H1 (cell line): ENCODE measurements around the gene CRYGA. TPM values are rescaled to one million over a fixed set of nuclear protein-coding genes. Genes with fewer than 3 reads are reported as not detected.

Source experiments
- CTCF ChIA-PET: fragments of 300-600 bp; sonication (Branson Sonifier 250); formaldehyde crosslinking; loops from one replicate; lab custom pipeline; 2021; ENCODE audit not compliant: partially characterized antibody; lab: Charles Lee
- POLR2A ChIA-PET: fragments of 300-600 bp; sonication (Branson Sonifier 250); formaldehyde crosslinking; loops from one replicate; lab custom pipeline; 2021; ENCODE audit warnings: inconsistent platforms; ENCODE audit not compliant: partially characterized antibody; lab: Charles Lee
- DNase-seq, 2 experiments: peaks; one replicate each; pipeline versions ENCODE4 v3.0.0 to v3.0.0-alpha.2; 2010 to 2022; ENCODE audit warnings: low spot score in 2 of 2, low read depth in 1 of 2, mixed read lengths in 1 of 2
- FAIRE-seq: peaks from 2 replicates; lab custom pipeline; 2011; peaks lifted over from hg19 to GRCh38; lab: Jason Lieb, UNC
- H2AFZ ChIP-seq: 2 replicates; pipeline ENCODE4 v1.8.1; 2012; ENCODE audit warnings: low read length, inconsistent platforms
- H2AK5ac ChIP-seq: 2 replicates; pipeline ENCODE4 v1.6.1; 2013; ENCODE audit warnings: low read depth, low read length
- H2BK120ac ChIP-seq: replicated peaks from 2 replicates; pipeline ENCODE3; 2013; ENCODE audit warnings: low read depth, low read length, inconsistent platforms
- H2BK12ac ChIP-seq: 2 replicates; pipeline ENCODE4 v1.6.1; 2013; ENCODE audit warnings: low read depth, low read length
- H2BK15ac ChIP-seq: 2 replicates; pipeline ENCODE4 v1.6.1; 2013; ENCODE audit warnings: low read length
- H2BK20ac ChIP-seq: 2 replicates; pipeline ENCODE4 v1.6.1; 2013; ENCODE audit warnings: low read length
- H2BK5ac ChIP-seq: 2 replicates; pipeline ENCODE4 v1.6.1; 2013; ENCODE audit warnings: low read depth, low read length
- H3K14ac ChIP-seq: 2 replicates; pipeline ENCODE4 v1.6.1; 2013; ENCODE audit warnings: inconsistent platforms; ENCODE audit not compliant: insufficient read length
- H3K18ac ChIP-seq: 2 replicates; pipeline ENCODE4 v1.6.1; 2013; ENCODE audit warnings: low read length; ENCODE audit errors: extremely low read depth
- H3K23ac ChIP-seq: 2 replicates; pipeline ENCODE4 v1.6.1; 2013; ENCODE audit warnings: inconsistent platforms; ENCODE audit not compliant: insufficient read length
- H3K23me2 ChIP-seq: 2 replicates; pipeline ENCODE4 v1.6.1; 2013; ENCODE audit warnings: low read depth, low read length
- H3K27ac ChIP-seq: 2 replicates; pipeline ENCODE4 v1.6.1; 2011; ENCODE audit warnings: low read depth, low read length, inconsistent platforms
- H3K27me3 ChIP-seq, 4 experiments: replicated peaks in 1 of 4; 1 replicate in 1 of 4; 2 replicates in 3 of 4; pipeline versions ENCODE4 v1.6.1 to v1.8.1; 2011 to 2013; ENCODE audit warnings: low read length in 3 of 4, mild to moderate bottlenecking in 3 of 4, inconsistent platforms in 2 of 4, mixed read lengths in 2 of 4, moderate library complexity in 1 of 4; ENCODE audit not compliant: control insufficient read depth in 3 of 4, insufficient read depth in 3 of 4; ENCODE audit errors: extremely low read depth in 1 of 4
- H3K36me3 ChIP-seq, 4 experiments: 2 replicates each; pipeline versions ENCODE4 v1.6.1 to v1.8.1; 2011 to 2013; ENCODE audit warnings: mild to moderate bottlenecking in 4 of 4, low read length in 3 of 4, moderate library complexity in 2 of 4, control low read depth in 1 of 4, inconsistent platforms in 1 of 4; ENCODE audit not compliant: insufficient read depth in 4 of 4, control insufficient read depth in 2 of 4
- H3K4ac ChIP-seq: replicated peaks from 2 replicates; pipeline ENCODE3; 2013; ENCODE audit warnings: low read length, low read depth, mixed read lengths, inconsistent platforms; ENCODE audit not compliant: insufficient read length
- H3K4me1 ChIP-seq, 4 experiments: replicated peaks in 1 of 4; 1 replicate in 1 of 4; 2 replicates in 3 of 4; pipeline versions ENCODE4 v1.6.1 to v1.8.1; 2011 to 2013; ENCODE audit warnings: low read length in 3 of 4, inconsistent platforms in 2 of 4, mixed read lengths in 1 of 4; ENCODE audit not compliant: insufficient read depth in 4 of 4, control insufficient read depth in 3 of 4
- H3K4me2 ChIP-seq, 2 experiments: 2 replicates each; pipeline versions ENCODE4 v1.6.1 to v1.8.1; 2011 to 2013; ENCODE audit warnings: low read depth in 2 of 2, low read length in 2 of 2, control low read depth in 1 of 2, inconsistent platforms in 1 of 2, mild to moderate bottlenecking in 1 of 2; ENCODE audit not compliant: insufficient read depth in 1 of 2
- H3K4me3 ChIP-seq, 4 experiments: fragments of 200-600, 300-600 bp in 1 of 4; sonication (generic), shearing (Covaris generic), sonication (Bioruptor Twin) in 1 of 4; 2 replicates each; pipeline versions ENCODE4 v1.5.1 to v1.8.1; 2011 to 2016; ENCODE audit warnings: low read length in 4 of 4, low read depth in 3 of 4, control low read depth in 2 of 4, inconsistent platforms in 2 of 4, mild to moderate bottlenecking in 2 of 4, mixed read lengths in 1 of 4, moderate library complexity in 1 of 4; ENCODE audit not compliant: insufficient read depth in 2 of 4; ENCODE audit errors: extremely low read depth in 1 of 4
- H3K56ac ChIP-seq: replicated peaks from 2 replicates; pipeline ENCODE3; 2013; ENCODE audit warnings: low read depth, mild to moderate bottlenecking, mixed read lengths, low read length, inconsistent platforms; ENCODE audit not compliant: insufficient read length
- H3K79me1 ChIP-seq: 2 replicates; pipeline ENCODE4 v1.6.1; 2013; ENCODE audit warnings: low read depth, low read length, control low read depth
- H3K79me2 ChIP-seq, 2 experiments: 2 replicates each; pipeline versions ENCODE4 v1.6.1 to v1.8.1; 2012 to 2013; ENCODE audit warnings: low read length in 2 of 2, mild to moderate bottlenecking in 2 of 2, inconsistent platforms in 1 of 2; ENCODE audit not compliant: insufficient read depth in 2 of 2, control insufficient read depth in 1 of 2
- H3K9ac ChIP-seq, 4 experiments: replicated peaks in 1 of 4; 1 replicate in 1 of 4; 2 replicates in 3 of 4; pipeline versions ENCODE4 v1.6.1 to v1.8.1; 2011 to 2013; ENCODE audit warnings: low read depth in 3 of 4, low read length in 3 of 4, control low read depth in 2 of 4, mild to moderate bottlenecking in 2 of 4, moderate library complexity in 2 of 4, inconsistent platforms in 1 of 4; ENCODE audit errors: extremely low read depth in 1 of 4
- H3K9me3 ChIP-seq, 2 experiments: 2 replicates each; pipeline versions ENCODE4 v1.6.1 to v1.8.1; 2012 to 2013; ENCODE audit warnings: mild to moderate bottlenecking in 2 of 2, moderate library complexity in 2 of 2, control low read depth in 1 of 2, inconsistent platforms in 1 of 2, low read depth in 1 of 2, low read length in 1 of 2, mixed read lengths in 1 of 2; ENCODE audit not compliant: insufficient read depth in 2 of 2
- H4K20me1 ChIP-seq, 2 experiments: replicated peaks in 1 of 2; 2 replicates each; pipeline versions ENCODE3 to v1.8.1; 2011 to 2013; ENCODE audit warnings: inconsistent platforms in 2 of 2, low read length in 2 of 2, mild to moderate bottlenecking in 1 of 2; ENCODE audit not compliant: insufficient read depth in 2 of 2, control insufficient read depth in 1 of 2
- H4K5ac ChIP-seq: 2 replicates; pipeline ENCODE4 v1.6.1; 2013; ENCODE audit warnings: low read length, low read depth, mixed read lengths, inconsistent platforms; ENCODE audit not compliant: insufficient read length
- H4K8ac ChIP-seq: 2 replicates; pipeline ENCODE4 v1.8.0; 2013; ENCODE audit warnings: mild to moderate bottlenecking, moderate library complexity, low read length, inconsistent platforms; ENCODE audit not compliant: insufficient read depth; ENCODE audit errors: extremely low read depth
- H4K91ac ChIP-seq: replicated peaks from 2 replicates; pipeline ENCODE3; 2013; ENCODE audit warnings: low read length, mixed read lengths, inconsistent platforms; ENCODE audit not compliant: insufficient read length
- BRCA1 ChIP-seq: IDR thresholded peaks from 2 replicates; pipeline ENCODE4 v1.6.1; 2012; ENCODE audit warnings: low read depth, low read length, improper control_type of control experiment
- EZH2 ChIP-seq: fragments of 200-600 bp; sonication (generic); IDR thresholded peaks from 2 replicates; pipeline ENCODE4 v1.7.1; 2012; ENCODE audit warnings: low read depth, mild to moderate bottlenecking, moderate library complexity, low read length, inconsistent platforms; ENCODE audit not compliant: severe bottlenecking
- FOSL1 ChIP-seq: IDR thresholded peaks from 2 replicates; pipeline ENCODE4 v1.6.1; 2011; ENCODE audit warnings: mild to moderate bottlenecking, low read depth, low read length, moderate library complexity; ENCODE audit not compliant: insufficient read depth
- HDAC6 ChIP-seq: IDR thresholded peaks from one replicate; pipeline ENCODE4 v1.7.1; 2012; ENCODE audit warnings: low read depth, mild to moderate bottlenecking, inconsistent platforms, low read length, moderate library complexity
- POLR2AphosphoS5 ChIP-seq: IDR thresholded peaks from 2 replicates; pipeline ENCODE4 v1.6.1; 2011; ENCODE audit warnings: low read depth, low read length
- RXRA ChIP-seq: IDR thresholded peaks from 2 replicates; pipeline ENCODE4 v1.6.1; 2011; ENCODE audit warnings: low read depth, mild to moderate bottlenecking, low read length, moderate library complexity; ENCODE audit not compliant: insufficient read depth
- SAP30 ChIP-seq: fragments of 300-600 bp; sonication (generic); IDR thresholded peaks from 2 replicates; pipeline ENCODE4 v1.7.1; 2012; ENCODE audit warnings: low read length, moderate library complexity, mild to moderate bottlenecking, inconsistent platforms; ENCODE audit not compliant: insufficient read depth, insufficient replicate concordance
- SIX5 ChIP-seq: IDR thresholded peaks from 2 replicates; pipeline ENCODE4 v1.6.1; 2011; ENCODE audit warnings: mild to moderate bottlenecking, low read depth, low read length
- SP2 ChIP-seq: IDR thresholded peaks from 2 replicates; pipeline ENCODE4 v1.6.1; 2012; ENCODE audit warnings: mild to moderate bottlenecking, low read length, inconsistent platforms
- SUZ12 ChIP-seq: fragments of 200-600 bp; sonication (generic); IDR thresholded peaks from 2 replicates; pipeline ENCODE4 v1.6.1; 2012; ENCODE audit warnings: mild to moderate bottlenecking, inconsistent platforms, low read length, moderate library complexity, mixed read lengths
- TAF1 ChIP-seq: IDR thresholded peaks from 2 replicates; pipeline ENCODE4 v1.6.1; 2011; ENCODE audit warnings: mild to moderate bottlenecking, low read depth, low read length
- TAF7 ChIP-seq: optimal IDR thresholded peaks from 2 replicates; pipeline ENCODE3; 2011; ENCODE audit warnings: low read depth, mild to moderate bottlenecking, inconsistent platforms, low read length, moderate library complexity, borderline replicate concordance
- WGBS, 2 experiments: shearing (Covaris generic) in 1 of 2; methylation state at CpG; one replicate each; pipeline versions ENCODE4 v1.1.6 to v1.1.7; 2013 to 2015; ENCODE audit warnings: low lambda C conversion rate in 2 of 2, mixed read lengths in 2 of 2, inconsistent platforms in 1 of 2, low coverage in 1 of 2, missing lambda C conversion rate in 1 of 2; ENCODE audit not compliant: insufficient replicate concordance in 2 of 2, insufficient coverage in 1 of 2, insufficient read length in 1 of 2; ENCODE audit errors: extremely low coverage in 1 of 2, missing lambda C conversion rate in 1 of 2; 5-methylcytosine and 5-hydroxymethylcytosine counted together
- polyA plus RNA-seq, 7 experiments: library from polyadenylated mRNA; depleted of rRNA in 3 of 7; stranded (reverse) in 5 of 7; unstranded in 2 of 7; fragments of >200 nt in 5 of 7; fragments of 200-250 nt in 2 of 7; gene quantifications; 1 replicate in 5 of 7; 2 replicates in 1 of 7; 4 replicates in 1 of 7; pipeline versions ENCODE4 v1.2.1 to v1.2.3, GENCODE V29; 2011 to 2013; ENCODE audit warnings: missing spikeins in 2 of 7, mixed read lengths in 2 of 7
- total RNA-seq: library from RNA; stranded (reverse); fragmentation: NEBNext Ultra II Directional; extraction: Animal tissue kit (Norgen Biotek cat#: 25700); gene quantifications from 2 replicates; pipeline ENCODE4 v1.2.1, GENCODE V29; 2021
- TF ChIP-seq, protein P1 (sequence below): IDR thresholded peaks from 2 replicates; pipeline ENCODE4 v1.6.1; 2012; ENCODE audit warnings: low read length, inconsistent platforms

Gene CRYGA
- total and polyA plus RNA-seq, 2 of the 8 experiments (the other 6 are each of a cell fraction or from before 2014, with no cell fraction given) = not detected

DNA sequence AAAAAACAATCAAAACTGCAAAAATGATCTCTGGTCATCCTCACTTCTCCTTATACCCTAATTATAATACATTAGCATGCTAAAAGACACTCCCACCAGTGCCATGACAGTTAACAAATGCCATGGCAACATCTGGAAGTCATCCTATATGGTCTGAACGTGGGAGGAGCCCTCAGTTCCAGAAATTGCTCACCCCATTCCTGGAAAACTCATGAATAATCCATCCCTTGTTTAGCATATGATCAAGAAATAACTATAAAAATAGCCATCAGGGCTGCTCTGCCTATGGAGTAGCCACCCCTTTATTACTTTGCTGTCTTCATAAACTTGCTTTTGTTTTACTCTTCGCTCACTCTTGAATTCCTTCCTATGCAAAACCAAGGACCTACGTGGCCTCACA is 32.1 kb upstream of the CRYGA start:
- H2AFZ ChIP-seq = no peak overlapping the region
- no peak overlapping the region for H3K4ac ChIP-seq
- POLR2A ChIA-PET = no interaction called here
- H3K36me3 ChIP-seq = no peaks in the 10 kb centered on the region
- DNase-seq = no peak
- CTCF ChIA-PET = interaction anchor here (0.7 kb wide), 1 partner anchor 132 kb away, joined by 3 read pairs; no protein-coding TSS in a partner anchor
- no peak overlapping the region for H3K9ac ChIP-seq
- H4K20me1 ChIP-seq = no peaks in the 10 kb centered on the region
- H4K5ac ChIP-seq = no peak overlapping the region
- H2AK5ac ChIP-seq = no peak overlapping the region
- H3K14ac ChIP-seq = no peak overlapping the region
- H2BK15ac ChIP-seq = no peak overlapping the region
- H4K91ac ChIP-seq = no peak overlapping the region
- no peak overlapping the region for H4K8ac ChIP-seq
- H3K4me3 ChIP-seq = no peak overlapping the region
- WGBS, 2 experiments = 82% methylated on average over 3 of the region's 3 CpGs; no CpG with 5 or more reads in 1 of the 2 experiments
- no peak overlapping the region for H3K27ac ChIP-seq
- H3K79me2 ChIP-seq = no peaks in the 10 kb centered on the region
- no peaks in the 10 kb centered on the region; the same call in 1 of the 2 replicates for H3K23me2 ChIP-seq
- no peaks in the 10 kb centered on the region for H3K27me3 ChIP-seq
- H3K4me1 ChIP-seq = no peaks in the 10 kb centered on the region
- H3K79me1 ChIP-seq = no peaks in the 10 kb centered on the region
- no peak for FAIRE-seq
- no peak overlapping the region for H2BK120ac ChIP-seq
- H3K9me3 ChIP-seq = no peaks in the 10 kb centered on the region
- no peak overlapping the region for H3K4me2 ChIP-seq
- no peak overlapping the region for H3K23ac ChIP-seq
- no peak overlapping the region for H3K56ac ChIP-seq
- H2BK20ac ChIP-seq = peak overlapping the region; percentile 43; the same call in 1 of the 2 replicates
- no peak overlapping the region for H2BK12ac ChIP-seq
- no peak overlapping the region for H2BK5ac ChIP-seq
- H3K18ac ChIP-seq = no peak overlapping the region
- no peak for TF ChIP-seq FOSL1
- TF ChIP-seq SUZ12 = no peak
- no peak for TF ChIP-seq POLR2AphosphoS5
- TF ChIP-seq SP2 = no peak
- TF ChIP-seq, protein P1, sequence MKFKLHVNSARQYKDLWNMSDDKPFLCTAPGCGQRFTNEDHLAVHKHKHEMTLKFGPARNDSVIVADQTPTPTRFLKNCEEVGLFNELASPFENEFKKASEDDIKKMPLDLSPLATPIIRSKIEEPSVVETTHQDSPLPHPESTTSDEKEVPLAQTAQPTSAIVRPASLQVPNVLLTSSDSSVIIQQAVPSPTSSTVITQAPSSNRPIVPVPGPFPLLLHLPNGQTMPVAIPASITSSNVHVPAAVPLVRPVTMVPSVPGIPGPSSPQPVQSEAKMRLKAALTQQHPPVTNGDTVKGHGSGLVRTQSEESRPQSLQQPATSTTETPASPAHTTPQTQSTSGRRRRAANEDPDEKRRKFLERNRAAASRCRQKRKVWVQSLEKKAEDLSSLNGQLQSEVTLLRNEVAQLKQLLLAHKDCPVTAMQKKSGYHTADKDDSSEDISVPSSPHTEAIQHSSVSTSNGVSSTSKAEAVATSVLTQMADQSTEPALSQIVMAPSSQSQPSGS = no peak
- no peak for TF ChIP-seq RXRA
- TF ChIP-seq SAP30 = no peak
- TF ChIP-seq EZH2 = no peak
- TF ChIP-seq BRCA1 = no peak
- no peak for TF ChIP-seq TAF1
- TF ChIP-seq TAF7 = no peak
- no peak for TF ChIP-seq SIX5
- TF ChIP-seq HDAC6 = no peak
